RWPE1 (cell line): Measurements from ENCODE around the gene KCNJ10.

Experiments
- CTCF ChIA-PET: fragments of 350-600 bp; sonication (Branson Sonifier 250); formaldehyde crosslinking; extraction: SDS; loops from one replicate; lab custom pipeline; 2021; lab: Yijun Ruan, JAX
- POLR2A ChIA-PET: fragments of 400-600 bp; formaldehyde crosslinking; extraction: SDS; loops from one replicate; lab custom pipeline; 2020; ENCODE audit warnings: antibody characterized with exemption; ENCODE audit not compliant: low non-redundant PET; lab: Yijun Ruan, JAX
- DNase-seq: peaks from one replicate; pipeline ENCODE4 v3.0.0; 2012; ENCODE audit warnings: low spot score
- H3K27ac ChIP-seq: fragments of 450-650 bp; 2 replicates; pipeline ENCODE4 v1.5.1; 2017
- TF ChIP-seq, protein P1 (sequence below): fragments of 450-650 bp; conservative IDR thresholded peaks from 2 replicates; pipeline ENCODE4 v1.5.1; 2017; ENCODE audit warnings: low read depth, mild to moderate bottlenecking

Gene KCNJ10

GRCh38 chr1:160077486-160077885 lies 7.5 kb upstream of the KCNJ10 start:
- H3K27ac ChIP-seq: no peak overlapping the region
- TF ChIP-seq, protein P1, sequence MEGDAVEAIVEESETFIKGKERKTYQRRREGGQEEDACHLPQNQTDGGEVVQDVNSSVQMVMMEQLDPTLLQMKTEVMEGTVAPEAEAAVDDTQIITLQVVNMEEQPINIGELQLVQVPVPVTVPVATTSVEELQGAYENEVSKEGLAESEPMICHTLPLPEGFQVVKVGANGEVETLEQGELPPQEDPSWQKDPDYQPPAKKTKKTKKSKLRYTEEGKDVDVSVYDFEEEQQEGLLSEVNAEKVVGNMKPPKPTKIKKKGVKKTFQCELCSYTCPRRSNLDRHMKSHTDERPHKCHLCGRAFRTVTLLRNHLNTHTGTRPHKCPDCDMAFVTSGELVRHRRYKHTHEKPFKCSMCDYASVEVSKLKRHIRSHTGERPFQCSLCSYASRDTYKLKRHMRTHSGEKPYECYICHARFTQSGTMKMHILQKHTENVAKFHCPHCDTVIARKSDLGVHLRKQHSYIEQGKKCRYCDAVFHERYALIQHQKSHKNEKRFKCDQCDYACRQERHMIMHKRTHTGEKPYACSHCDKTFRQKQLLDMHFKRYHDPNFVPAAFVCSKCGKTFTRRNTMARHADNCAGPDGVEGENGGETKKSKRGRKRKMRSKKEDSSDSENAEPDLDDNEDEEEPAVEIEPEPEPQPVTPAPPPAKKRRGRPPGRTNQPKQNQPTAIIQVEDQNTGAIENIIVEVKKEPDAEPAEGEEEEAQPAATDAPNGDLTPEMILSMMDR: no peak
- DNase-seq: no peak
- ChIA-PET CTCF (interaction anchor here (0.5 to 5.1 kb wide), 5 partner anchors 13 to 128 kb away, joined by 3 to 47 read pairs (median 4); no protein-coding TSS in a partner anchor), POLR2A (no interaction called here)

DNA sequence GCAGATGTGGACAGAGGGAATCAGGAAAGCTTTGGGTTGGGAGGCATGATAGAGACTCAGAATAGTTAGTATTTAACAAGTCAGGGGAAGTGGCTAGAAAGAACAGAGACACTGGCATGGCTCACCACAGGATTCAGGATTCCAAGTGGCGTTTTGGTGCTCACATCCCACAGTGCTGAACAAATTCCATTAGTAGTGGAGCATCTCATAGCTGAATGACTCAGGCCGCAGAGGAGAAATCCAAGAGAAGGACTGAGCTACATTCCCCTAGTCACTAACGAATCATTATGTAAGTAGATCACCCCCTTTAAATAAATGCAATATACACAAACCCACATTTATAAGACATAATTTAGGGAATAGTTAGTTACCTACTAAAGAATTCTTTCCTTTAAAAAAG lies 6.3 kb upstream of the KCNJ10 start:
- H3K27ac ChIP-seq: no peak overlapping the region
- TF ChIP-seq, protein P1: no peak
- POLR2A ChIA-PET: no interaction called here
- CTCF ChIA-PET: interaction anchor here (1.2 kb wide), 1 partner anchor 30 kb away, joined by 5 read pairs; no protein-coding TSS in a partner anchor
- no peak for DNase-seq

GRCh38 chr1:160075836-160076235 lies 5.9 kb upstream of the KCNJ10 start:
- ChIA-PET POLR2A (no interaction called here), CTCF (interaction anchor here (0.6 kb wide), 1 partner anchor 29 kb away, joined by 3 read pairs; no protein-coding TSS in a partner anchor)
- no peak overlapping the region for H3K27ac ChIP-seq
- no peak for DNase-seq
- TF ChIP-seq, protein P1: no peak

DNA sequence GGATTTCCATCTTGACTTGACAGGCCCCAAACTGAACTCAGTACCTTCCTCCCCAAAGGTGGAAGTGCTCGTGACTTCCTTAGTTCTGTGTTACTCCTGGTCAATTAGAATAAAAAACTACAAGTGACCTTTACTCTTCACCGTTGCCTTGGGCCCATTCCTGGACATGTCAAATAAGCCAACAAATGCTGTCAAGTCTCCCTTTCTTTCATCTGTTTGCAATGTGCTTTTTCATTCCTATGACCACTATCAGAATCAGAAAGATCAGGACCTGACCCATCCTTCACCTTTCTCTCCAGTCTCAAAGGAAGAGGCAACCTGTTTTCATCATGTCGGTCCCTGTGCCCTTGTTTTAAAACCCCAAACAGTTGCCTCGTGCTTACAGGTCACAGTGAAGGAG lies 4.9 kb upstream of the KCNJ10 start:
- DNase-seq: no peak
- CTCF ChIA-PET: no interaction called here
- POLR2A ChIA-PET: no interaction called here
- H3K27ac ChIP-seq: no peak overlapping the region
- TF ChIP-seq, protein P1: no peak

GRCh38 chr1:160071289-160071688 lies 1.3 kb upstream of the KCNJ10 start:
- POLR2A ChIA-PET: no interaction called here
- TF ChIP-seq, protein P1: no peak
- no peak for DNase-seq
- H3K27ac ChIP-seq: no peak overlapping the region
- CTCF ChIA-PET: no interaction called here

DNA sequence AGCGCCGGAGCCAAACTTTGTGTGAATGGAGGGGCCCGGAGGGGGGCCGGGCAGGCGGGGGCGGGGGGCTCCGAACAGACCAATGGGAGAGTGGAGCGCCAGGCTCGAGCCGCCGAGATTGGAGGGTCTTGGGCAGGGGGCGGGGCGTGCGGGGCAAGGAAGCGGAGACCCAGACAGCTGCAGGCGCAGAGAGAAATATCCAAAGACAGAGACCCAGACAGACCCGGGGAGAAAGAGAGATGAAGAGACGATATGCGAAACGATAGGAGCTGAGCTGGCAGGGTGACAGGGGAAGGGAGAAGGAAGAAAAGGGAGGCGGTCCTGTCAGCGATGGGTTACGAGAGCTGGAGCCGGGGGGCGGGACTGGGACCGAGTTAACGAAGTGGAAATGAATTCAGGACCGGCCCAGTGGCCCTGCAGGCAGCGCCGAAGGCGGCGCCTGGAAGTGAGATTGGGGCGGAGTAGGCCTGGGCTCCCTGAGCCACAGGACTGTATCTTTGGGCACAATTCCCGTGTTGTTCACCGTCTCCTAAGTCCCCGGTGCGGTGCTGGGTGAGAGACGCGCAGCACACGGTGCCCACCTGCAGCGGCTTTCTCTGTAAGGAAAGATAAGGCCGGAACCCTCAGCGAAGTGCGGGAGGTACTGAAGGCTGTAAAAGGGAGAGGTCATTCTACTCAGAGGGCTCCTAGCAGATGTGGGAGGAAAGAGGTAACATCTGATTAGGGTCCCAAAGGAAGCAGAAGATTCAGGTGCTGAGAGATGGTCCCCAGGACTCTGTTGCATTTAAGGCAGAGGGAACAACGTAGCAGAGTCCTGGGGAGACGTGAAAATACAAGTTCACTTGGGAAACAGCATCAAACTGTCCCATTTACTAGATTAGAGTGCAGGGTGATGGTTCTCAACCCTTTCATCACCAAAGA lies 543 bp upstream of the KCNJ10 start:
- ChIA-PET CTCF (interaction anchor here (1.0 kb wide), 1 partner anchor 8 kb away, joined by 4 read pairs; no protein-coding TSS in a partner anchor), POLR2A (no interaction called here)
- no peak overlapping the region for H3K27ac ChIP-seq
- TF ChIP-seq, protein P1: no peak
- peak; percentile 29 for DNase-seq
